Activated B cell treated with CpG ODN at 0.5 μM for 24 hours (primary cell): Measurements from ENCODE around the gene KREMEN1. TPM values are rescaled to one million over a fixed set of nuclear protein-coding genes. Genes with fewer than 3 reads are reported as not detected.

Experiments
- ATAC-seq: fragments of 200-7000 bp; cut with Tn5 transposase; one replicate; pipeline ENCODE4 v1.10.0; 2021; ENCODE audit warnings: low read depth, mild to moderate bottlenecking, moderate library complexity
- CTCF ChIA-PET: fragments of 350-600 bp; sonication (Branson Sonifier 250); formaldehyde crosslinking; loops from one replicate; lab custom pipeline; 2021; ENCODE audit warnings: antibody characterized with exemption; lab: Charles Lee
- POLR2A ChIA-PET: fragments of 350-600 bp; sonication (Branson Sonifier 250); formaldehyde crosslinking; loops from one replicate; lab custom pipeline; 2021; ENCODE audit warnings: antibody characterized with exemption; lab: Charles Lee
- DNase-seq: peaks from one replicate; pipeline ENCODE4 v3.0.0; 2022
- H3K27ac Mint-ChIP-seq: one replicate; pipeline ENCODE4 v1.8.0; 2020; ENCODE audit warnings: mixed read lengths
- H3K27me3 Mint-ChIP-seq: one replicate; pipeline ENCODE4 v1.8.0; 2021; ENCODE audit warnings: mixed read lengths
- H3K36me3 Mint-ChIP-seq: one replicate; pipeline ENCODE4 v1.8.0; 2021; ENCODE audit warnings: low read depth, mixed read lengths
- H3K4me1 Mint-ChIP-seq: one replicate; pipeline ENCODE4 v1.8.0; 2021; ENCODE audit warnings: mixed read lengths
- H3K4me3 Mint-ChIP-seq: one replicate; pipeline ENCODE4 v1.8.0; 2020; ENCODE audit warnings: mild to moderate bottlenecking, mixed read lengths
- H3K9me3 Mint-ChIP-seq: one replicate; pipeline ENCODE4 v1.8.0; 2020; ENCODE audit warnings: mixed read lengths
- CTCF ChIP-seq: fragments of 200-600 bp; IDR thresholded peaks from one replicate; pipeline ENCODE4 v1.8.0; 2022; ENCODE audit warnings: antibody characterized with exemption, mild to moderate bottlenecking
- intact Hi-C: fragments of 100-400 bp; cut with micrococcal nuclease; formaldehyde crosslinking; loops from one replicate; pipeline ENCODE4 v1.15.1; 2024
- total RNA-seq: library from RNA; stranded (reverse); gene quantifications from 2 replicates; pipeline ENCODE4 v1.2.3, GENCODE V29; 2022

The KREMEN1 gene
- total RNA-seq, 1 donor from 2014 or later = not detected

GRCh38 chr22:29061773-29062172 lies 11.1 kb upstream of the KREMEN1 start, which contains the start of gene C22orf31:
Gene C22orf31, minus strand, starts transcription at chr22:29061831. Its CDS starts 39 bp downstream, at chr22:29061792.
- Mint-ChIP-seq H3K27ac (no peak within 1 kb of the TSS), H3K27me3 (peaks cover 39% of the 10 kb centered on the region), H3K36me3 (no peaks in the 10 kb centered on the region), H3K4me1 (peaks cover 7% of the 10 kb centered on the region), H3K4me3 (no peak within 1 kb of the TSS), H3K9me3 (no peaks in the 10 kb centered on the region)
- intact Hi-C loops = no loop called here
- POLR2A ChIA-PET = no interaction called here
- ATAC-seq (no peak), DNase-seq (no peak)
- TF ChIP-seq CTCF = no peak
- CTCF ChIA-PET = interaction anchor here (0.6 kb wide), 1 partner anchor 184 kb away, joined by 3 read pairs; no protein-coding TSS in a partner anchor

DNA sequence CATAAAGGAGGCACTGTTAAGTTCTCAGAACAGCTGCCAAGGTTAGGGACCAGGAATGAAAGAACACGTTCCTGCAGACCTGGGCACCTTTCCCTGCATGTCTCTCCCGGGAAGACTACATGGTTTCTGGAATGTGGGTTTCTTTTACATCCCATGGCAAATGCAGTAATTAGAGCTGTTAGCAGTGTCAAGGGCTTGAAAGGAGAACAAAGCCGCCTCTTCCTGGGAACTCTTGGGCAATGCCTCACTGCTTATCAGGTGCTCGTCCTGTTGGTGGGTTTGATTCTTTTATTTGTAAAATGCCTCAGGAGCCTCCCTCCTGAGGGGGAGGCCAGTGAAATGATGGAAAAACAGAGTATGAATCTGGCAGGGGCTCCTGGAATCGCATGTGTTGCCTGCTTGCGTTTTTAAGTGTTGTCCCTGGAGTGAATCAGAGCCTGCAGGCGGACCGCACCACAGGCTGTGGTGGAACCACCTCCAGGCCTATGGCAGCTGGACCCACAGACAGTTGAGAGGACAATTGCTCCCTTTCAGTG lies 10.5 kb upstream of the KREMEN1 start:
- ChIA-PET POLR2A (no interaction called here), CTCF (no interaction called here)
- Mint-ChIP-seq H3K4me1 (peaks cover 8% of the 10 kb centered on the region), H3K27ac (no peak overlapping the region), H3K36me3 (no peaks in the 10 kb centered on the region), H3K4me3 (no peak overlapping the region), H3K27me3 (peaks cover 40% of the 10 kb centered on the region), H3K9me3 (no peaks in the 10 kb centered on the region)
- ATAC-seq (no peak), DNase-seq (no peak)
- TF ChIP-seq CTCF = no peak
- intact Hi-C loops = no loop called here

DNA sequence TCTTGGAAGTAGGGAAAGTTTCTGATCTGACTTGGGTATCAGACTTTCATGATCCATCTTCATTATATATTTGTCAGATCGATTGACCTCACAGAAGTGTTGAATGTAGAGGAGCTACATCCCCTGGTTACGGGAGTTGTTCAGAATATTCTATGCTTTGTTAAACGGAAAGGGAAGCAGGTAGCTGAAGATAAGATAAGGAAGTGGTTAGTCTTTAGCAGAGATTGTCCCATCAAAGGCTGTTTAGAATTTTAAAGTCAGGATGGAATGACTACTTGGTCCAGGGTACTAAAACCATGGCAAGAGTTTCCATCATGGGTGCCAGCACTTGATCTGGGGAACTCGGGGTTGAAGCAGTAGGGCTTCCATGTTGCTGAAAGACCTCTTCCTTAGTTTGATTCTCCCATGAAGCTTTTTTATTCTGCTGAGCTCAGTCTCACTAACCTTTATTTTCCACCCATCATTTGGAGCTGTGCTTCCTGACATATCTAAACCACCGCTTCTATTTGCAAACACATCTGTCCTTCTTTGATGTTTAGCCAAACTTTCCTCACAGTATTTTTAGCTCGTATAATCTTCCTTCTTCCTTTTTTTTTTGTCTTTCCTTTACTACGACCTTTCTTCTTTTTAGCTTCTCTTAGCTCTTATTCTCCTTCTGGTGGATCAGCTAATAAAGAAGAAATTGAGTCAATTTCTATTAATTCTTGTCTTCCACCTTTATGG lies 7.2 kb upstream of the KREMEN1 start:
- Mint-ChIP-seq H3K4me1 (peaks cover 8% of the 10 kb centered on the region), H3K36me3 (no peaks in the 10 kb centered on the region), H3K4me3 (no peak overlapping the region), H3K27me3 (peaks cover 41% of the 10 kb centered on the region), H3K9me3 (no peaks in the 10 kb centered on the region), H3K27ac (no peak overlapping the region)
- ATAC-seq = no peak
- ChIA-PET CTCF (no interaction called here), POLR2A (no interaction called here)
- DNase-seq = no peak
- intact Hi-C loops = no loop called here
- no peak for TF ChIP-seq CTCF

DNA sequence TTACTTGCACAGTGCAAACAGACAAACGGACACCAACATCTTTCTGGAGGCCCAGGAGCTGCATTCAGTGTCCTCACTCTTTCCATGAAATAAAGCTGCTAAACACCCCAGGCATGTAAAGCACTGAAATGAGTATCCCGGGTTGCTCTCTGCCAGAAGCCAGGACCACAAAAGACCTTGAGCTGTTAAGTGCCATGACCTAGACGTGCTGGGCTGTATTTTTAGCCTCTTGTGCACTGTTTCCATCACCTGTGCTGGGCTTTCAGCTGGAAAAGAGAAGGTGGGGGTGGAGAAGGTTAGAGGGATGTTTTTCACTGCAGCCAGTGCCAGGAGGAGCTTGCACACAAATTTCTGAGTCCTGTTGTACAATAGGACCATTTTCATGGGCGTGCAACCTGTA lies 3.4 kb upstream of the KREMEN1 start:
- no peak overlapping the region for H3K4me3 Mint-ChIP-seq
- CTCF ChIA-PET = no interaction called here
- intact Hi-C loops = no loop called here
- no peaks in the 10 kb centered on the region for H3K36me3 Mint-ChIP-seq
- H3K27ac Mint-ChIP-seq = no peak overlapping the region
- H3K9me3 Mint-ChIP-seq = no peaks in the 10 kb centered on the region
- ATAC-seq = no peak
- POLR2A ChIA-PET = no interaction called here
- no peak for TF ChIP-seq CTCF
- DNase-seq = no peak
- H3K4me1 Mint-ChIP-seq = peaks cover 33% of the 10 kb centered on the region
- peaks cover 40% of the 10 kb centered on the region for H3K27me3 Mint-ChIP-seq

GRCh38 chr22:29070490-29070889 lies 2.3 kb upstream of the KREMEN1 start:
- ChIA-PET CTCF (no interaction called here), POLR2A (no interaction called here)
- intact Hi-C loops = loop anchor here (5.0 to 10.0 kb wide), 5 partner anchors 97 to 328 kb away; partner anchors contain the start of genes CHEK2, EMID1, EWSR1 and HSCB
- Mint-ChIP-seq H3K36me3 (no peaks in the 10 kb centered on the region), H3K4me3 (peak overlapping the region; percentile 38), H3K27ac (no peak overlapping the region), H3K27me3 (peaks cover 49% of the 10 kb centered on the region), H3K9me3 (no peaks in the 10 kb centered on the region), H3K4me1 (peaks cover 33% of the 10 kb centered on the region)
- no peak for TF ChIP-seq CTCF
- ATAC-seq (no peak), DNase-seq (no peak)
